ENCODE measurements around the gene C10orf90.
"Not testable (repeated sequence)": the region's sequence is repeated elsewhere in the genome, so short reads cannot be mapped to it uniquely, and the experiment has no call there.

C10orf90 gene

DNA sequence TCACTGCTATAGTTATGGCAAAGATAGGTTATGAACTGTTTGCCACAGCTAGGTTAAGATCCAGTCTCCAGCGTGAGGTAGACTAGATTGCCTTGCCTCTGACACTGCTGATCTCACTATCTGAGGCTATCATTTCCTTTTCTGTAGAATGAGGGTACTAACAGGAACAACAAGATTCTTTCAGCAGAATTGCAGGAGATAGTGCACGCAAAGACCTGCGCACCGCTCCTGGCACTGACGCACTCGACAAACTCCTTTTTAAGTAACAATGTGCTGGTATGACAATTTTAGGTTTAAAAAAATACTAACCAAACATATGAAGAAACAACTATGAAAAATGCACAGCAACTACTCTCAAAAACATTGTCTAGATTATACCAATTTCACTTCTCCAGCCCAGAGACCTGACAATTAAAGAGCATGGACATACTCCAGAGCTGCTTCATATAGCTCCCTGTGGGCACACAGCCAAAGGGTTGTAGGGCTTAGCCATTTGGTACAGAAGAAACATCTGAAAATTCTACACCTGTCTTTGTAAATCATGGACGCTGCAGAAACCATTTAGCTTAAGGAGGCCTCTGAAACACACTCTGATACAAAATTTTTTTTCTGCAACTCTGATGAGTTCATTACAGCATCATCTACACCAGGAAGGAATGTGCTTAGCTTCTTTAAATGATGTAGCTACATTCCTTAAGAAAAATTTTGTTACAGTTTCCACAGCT is 290.0 kb downstream of the C10orf90 start:
- no peak for DNase-seq

GRCh38 chr10:126379166-126379565 is 291.3 kb downstream of the C10orf90 start:
- DNase-seq: not testable (repeated sequence)

DNA sequence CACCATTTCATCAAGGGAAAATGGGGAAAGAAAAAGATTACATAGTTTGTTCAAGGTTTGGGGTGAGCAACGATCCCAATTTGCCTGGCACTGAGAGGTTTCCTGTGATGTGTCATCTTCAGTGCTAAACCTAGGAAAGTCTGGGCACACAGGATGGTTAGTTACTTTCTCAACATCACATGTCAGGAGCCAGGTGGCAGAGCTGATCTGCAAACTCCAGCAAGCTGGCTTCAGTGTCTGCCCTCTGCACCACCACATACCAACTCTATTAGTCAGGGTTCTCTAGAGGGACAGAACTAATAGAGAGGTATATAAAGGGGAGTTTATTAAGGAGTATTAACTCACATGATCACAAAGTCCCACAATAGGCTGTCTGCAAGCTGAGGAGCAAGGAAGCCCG is 293.5 kb downstream of the C10orf90 start:
- DNase-seq: no peak

DNA sequence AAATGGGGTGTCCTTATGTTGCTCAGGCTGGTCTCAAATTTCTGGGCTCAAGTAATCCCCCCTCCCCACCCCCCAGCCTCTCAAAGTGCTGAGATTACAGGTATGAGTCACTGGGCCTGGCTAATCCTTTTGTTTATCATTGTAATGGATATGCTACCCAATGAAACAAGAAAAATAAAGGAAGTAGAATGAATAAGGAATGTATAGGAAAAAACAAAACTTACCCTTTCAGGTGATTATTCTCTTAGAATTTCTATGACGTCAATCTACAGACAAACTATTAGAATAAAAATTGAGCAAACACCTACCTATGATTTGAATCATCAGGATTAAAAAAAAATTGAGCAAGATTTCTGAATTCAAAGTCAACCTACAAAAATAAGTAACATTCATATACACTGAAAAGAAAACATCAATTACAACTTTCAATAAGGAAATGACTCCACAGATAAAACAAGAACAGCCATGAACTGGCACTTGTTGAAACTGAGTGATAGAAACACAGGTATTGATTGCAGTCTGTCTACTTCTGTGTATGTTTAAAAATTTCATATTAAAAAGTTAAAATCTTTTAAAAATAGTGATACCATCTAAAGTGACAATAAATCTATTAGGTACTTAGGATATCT is 294.5 kb downstream of the C10orf90 start:
- no peak for DNase-seq

DNA sequence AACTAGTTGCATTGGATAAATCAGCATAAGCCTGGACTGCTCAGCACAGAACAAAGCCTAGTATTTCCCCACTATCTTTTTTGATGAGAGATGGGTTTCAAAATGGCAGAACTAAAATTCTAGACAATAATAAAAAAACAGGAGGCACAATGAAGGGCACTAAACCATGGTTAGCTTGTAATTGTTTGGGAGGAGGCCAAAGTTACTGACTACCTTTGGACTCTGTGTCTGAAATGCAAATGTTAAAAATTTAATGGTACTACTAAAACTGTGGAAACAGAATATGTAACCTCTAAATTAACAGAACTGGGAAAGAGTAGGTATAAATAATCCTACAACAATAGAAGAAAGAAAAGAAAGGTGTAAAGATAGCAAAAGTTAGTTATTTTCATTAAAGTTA is 295.2 kb downstream of the C10orf90 start:
- no peak for DNase-seq

Measured in NCI-H187 (cell line).